Measurements from ENCODE around the gene MAGI1. TPM values are rescaled to one million over a fixed set of nuclear protein-coding genes. Genes with fewer than 3 reads are reported as not detected.

The MAGI1 gene
- total RNA-seq, 1 donor from 2014 or later, result 18.7 TPM

DNA sequence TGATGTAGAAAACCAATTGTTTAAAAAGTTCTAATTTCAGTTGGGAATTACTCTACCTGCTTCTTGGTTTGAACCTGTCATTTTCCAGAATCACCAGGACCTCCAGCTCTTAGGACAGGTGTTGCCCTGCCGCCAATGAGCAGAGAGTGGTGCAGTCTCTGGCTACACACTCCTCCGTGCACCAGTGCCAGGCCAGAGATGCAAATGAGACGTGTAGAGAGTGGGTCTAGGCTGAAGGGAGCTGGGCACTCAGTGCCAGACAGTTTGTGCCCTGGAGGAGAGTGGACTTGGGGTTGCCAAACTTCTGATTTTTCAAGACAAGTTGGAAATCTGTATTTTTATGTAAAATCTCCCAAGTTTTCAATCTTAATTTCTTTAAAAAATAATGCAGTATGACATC lies 566.2 kb downstream of the MAGI1 start:
- TF ChIP-seq, protein P1, sequence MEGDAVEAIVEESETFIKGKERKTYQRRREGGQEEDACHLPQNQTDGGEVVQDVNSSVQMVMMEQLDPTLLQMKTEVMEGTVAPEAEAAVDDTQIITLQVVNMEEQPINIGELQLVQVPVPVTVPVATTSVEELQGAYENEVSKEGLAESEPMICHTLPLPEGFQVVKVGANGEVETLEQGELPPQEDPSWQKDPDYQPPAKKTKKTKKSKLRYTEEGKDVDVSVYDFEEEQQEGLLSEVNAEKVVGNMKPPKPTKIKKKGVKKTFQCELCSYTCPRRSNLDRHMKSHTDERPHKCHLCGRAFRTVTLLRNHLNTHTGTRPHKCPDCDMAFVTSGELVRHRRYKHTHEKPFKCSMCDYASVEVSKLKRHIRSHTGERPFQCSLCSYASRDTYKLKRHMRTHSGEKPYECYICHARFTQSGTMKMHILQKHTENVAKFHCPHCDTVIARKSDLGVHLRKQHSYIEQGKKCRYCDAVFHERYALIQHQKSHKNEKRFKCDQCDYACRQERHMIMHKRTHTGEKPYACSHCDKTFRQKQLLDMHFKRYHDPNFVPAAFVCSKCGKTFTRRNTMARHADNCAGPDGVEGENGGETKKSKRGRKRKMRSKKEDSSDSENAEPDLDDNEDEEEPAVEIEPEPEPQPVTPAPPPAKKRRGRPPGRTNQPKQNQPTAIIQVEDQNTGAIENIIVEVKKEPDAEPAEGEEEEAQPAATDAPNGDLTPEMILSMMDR (IDR thresholded peaks at IDR 0.05), result no peak
- Mint-ChIP-seq H3K4me1 (ENCODE audit: low read depth) (peaks cover 10% of the 10 kb centered on the region), H3K36me3 (ENCODE audit: low read depth) (peaks cover 2% of the 10 kb centered on the region), H3K27me3 (ENCODE audit: low read depth) (no peaks in the 10 kb centered on the region), H3K27ac (ENCODE audit: unreplicated experiment) (no peak overlapping the region), H3K4me3 (ENCODE audit: unreplicated experiment) (no peak overlapping the region), H3K9me3 (ENCODE audit: low read depth) (no peaks in the 10 kb centered on the region)
- no peak for DNase-seq (ENCODE audit: low spot score)

DNA sequence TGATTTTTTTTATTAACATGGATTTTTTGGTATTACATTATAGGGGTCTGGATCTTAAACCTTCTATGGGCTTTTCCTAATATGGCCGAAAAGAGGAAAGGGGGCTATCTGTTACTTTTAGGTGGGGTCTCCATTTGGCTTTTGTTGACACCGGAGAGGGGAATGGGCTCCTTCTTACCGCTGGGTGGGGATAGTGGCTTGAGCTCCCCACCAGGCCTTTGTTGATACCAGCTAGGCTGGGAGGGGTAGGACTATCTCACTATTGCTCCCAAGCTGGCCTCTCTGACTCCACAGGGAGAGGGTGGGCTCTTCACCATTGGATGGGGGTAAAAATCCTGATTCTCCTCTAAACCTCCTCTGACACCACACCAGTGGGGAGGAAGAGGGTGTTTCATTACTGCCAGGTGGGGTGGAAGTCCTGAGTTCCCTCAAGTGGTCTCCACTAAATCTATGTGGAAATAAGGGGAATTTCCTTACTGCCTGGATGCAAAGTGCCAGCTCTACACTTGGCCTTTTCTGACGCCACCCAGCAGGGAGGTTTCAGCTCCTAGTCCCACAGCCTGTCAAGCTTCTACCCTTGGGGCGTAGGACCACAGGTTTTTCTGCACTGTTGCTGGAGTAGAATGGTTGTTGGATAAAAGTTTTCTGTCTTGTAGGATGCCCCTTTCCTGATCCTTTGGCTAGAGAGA lies 572.3 kb downstream of the MAGI1 start:
- TF ChIP-seq, protein P1 (IDR thresholded peaks at IDR 0.05), result no peak
- Mint-ChIP-seq H3K4me1 (ENCODE audit: low read depth) (no peaks in the 10 kb centered on the region), H3K27me3 (ENCODE audit: low read depth) (no peaks in the 10 kb centered on the region), H3K36me3 (ENCODE audit: low read depth) (peaks cover 16% of the 10 kb centered on the region), H3K9me3 (ENCODE audit: low read depth) (peaks cover 18% of the 10 kb centered on the region), H3K4me3 (ENCODE audit: unreplicated experiment) (no peak overlapping the region), H3K27ac (ENCODE audit: unreplicated experiment) (no peak overlapping the region)
- DNase-seq (ENCODE audit: low spot score), result no peak

DNA sequence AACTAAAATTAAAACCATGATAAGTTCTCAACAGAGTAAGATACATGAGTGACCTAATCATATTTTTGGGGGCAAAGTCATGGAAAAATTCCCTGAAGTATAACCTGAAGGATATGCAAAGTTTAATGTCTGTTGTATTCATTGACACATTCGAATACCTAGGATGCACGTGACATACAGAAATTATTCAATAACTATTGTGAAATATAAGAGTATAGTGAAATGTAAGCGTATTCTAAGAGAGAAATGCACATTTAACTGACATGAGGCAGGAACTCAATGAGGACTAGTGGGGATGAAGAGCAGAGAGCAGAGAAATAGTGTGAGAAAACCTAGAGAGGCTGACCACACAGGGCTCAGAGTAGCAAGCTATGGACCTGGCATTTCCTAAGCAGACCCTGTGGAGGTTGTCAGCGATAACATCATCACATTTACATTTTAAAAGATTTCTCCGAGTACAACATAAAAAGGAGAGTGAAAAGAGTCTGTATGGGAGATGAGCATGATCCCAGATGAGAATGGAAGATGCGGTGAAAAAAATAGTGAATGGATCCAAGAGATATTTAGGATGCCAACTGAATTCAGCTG lies 588.8 kb downstream of the MAGI1 start:
- H3K36me3 Mint-ChIP-seq (ENCODE audit: low read depth), result peaks cover 3% of the 10 kb centered on the region
- no peak overlapping the region for H3K4me3 Mint-ChIP-seq (ENCODE audit: unreplicated experiment)
- DNase-seq (ENCODE audit: low spot score), result no peak
- no peaks in the 10 kb centered on the region for H3K4me1 Mint-ChIP-seq (ENCODE audit: low read depth)
- no peaks in the 10 kb centered on the region for H3K9me3 Mint-ChIP-seq (ENCODE audit: low read depth)
- H3K27ac Mint-ChIP-seq (ENCODE audit: unreplicated experiment), result no peak overlapping the region
- H3K27me3 Mint-ChIP-seq (ENCODE audit: low read depth), result no peaks in the 10 kb centered on the region
- TF ChIP-seq, protein P1 (IDR thresholded peaks at IDR 0.05), result no peak

DNA sequence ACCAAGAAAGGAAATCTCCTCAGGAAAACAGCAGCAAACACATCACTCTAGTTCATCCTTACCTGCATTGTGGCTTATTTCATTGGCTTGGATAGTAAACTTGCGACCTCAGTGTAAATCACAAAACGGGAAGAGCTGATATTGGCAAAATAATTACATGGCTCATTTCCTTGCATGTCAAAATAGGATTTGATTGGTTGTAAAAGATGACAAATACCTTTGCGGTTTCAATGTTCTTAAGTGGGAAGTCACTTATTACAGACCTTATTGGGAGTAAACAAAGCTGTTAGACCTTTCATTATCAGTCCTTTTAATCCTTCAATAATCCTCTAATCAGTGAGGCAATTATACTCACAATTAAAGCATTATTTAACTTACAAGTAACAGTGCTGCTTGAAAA lies 590.6 kb downstream of the MAGI1 start:
- DNase-seq (ENCODE audit: low spot score), result no peak
- H3K4me1 Mint-ChIP-seq (ENCODE audit: low read depth), result no peaks in the 10 kb centered on the region
- TF ChIP-seq, protein P1 (IDR thresholded peaks at IDR 0.05), result no peak
- no peak overlapping the region for H3K27ac Mint-ChIP-seq (ENCODE audit: unreplicated experiment)
- no peaks in the 10 kb centered on the region for H3K9me3 Mint-ChIP-seq (ENCODE audit: low read depth)
- no peaks in the 10 kb centered on the region for H3K27me3 Mint-ChIP-seq (ENCODE audit: low read depth)
- peaks cover 3% of the 10 kb centered on the region for H3K36me3 Mint-ChIP-seq (ENCODE audit: low read depth)
- no peak overlapping the region for H3K4me3 Mint-ChIP-seq (ENCODE audit: unreplicated experiment)

DNA sequence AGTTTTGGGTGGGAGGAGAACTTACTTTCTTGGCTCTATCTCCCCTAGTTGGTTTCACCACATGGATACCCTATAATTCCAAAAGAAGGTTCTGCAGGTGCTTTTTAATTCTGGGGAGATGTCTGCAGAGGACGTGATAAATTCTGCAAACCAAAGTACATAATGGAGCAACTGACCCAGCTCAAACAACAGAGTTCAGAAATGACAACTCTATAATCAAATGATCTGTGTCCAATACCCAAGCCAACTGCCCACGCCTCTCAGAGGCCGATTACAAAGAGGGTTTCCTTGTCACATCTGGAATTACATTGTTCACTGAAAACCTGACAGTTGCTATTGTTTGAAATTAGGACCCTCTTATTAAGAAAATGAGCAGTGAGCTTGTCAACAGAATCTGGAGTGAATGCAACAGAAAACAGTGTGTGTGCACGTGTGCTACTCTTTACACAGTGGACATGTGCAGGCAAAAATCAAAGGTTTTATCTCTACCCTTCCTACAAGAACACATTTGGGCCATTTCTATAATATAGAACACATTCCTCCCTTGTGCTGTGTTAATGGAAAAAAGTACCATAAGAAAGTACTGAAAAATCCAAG lies 593.0 kb downstream of the MAGI1 start:
- Mint-ChIP-seq H3K36me3 (ENCODE audit: low read depth) (peaks cover 3% of the 10 kb centered on the region), H3K4me3 (ENCODE audit: unreplicated experiment) (no peak overlapping the region), H3K27me3 (ENCODE audit: low read depth) (no peaks in the 10 kb centered on the region), H3K4me1 (ENCODE audit: low read depth) (no peaks in the 10 kb centered on the region), H3K9me3 (ENCODE audit: low read depth) (no peaks in the 10 kb centered on the region), H3K27ac (ENCODE audit: unreplicated experiment) (no peak overlapping the region)
- no peak for DNase-seq (ENCODE audit: low spot score)
- TF ChIP-seq, protein P1 (IDR thresholded peaks at IDR 0.05), result no peak
